CD14-positive monocyte (primary cell): ENCODE measurements around the gene RIMBP2. TPM values are rescaled to one million over a fixed set of nuclear protein-coding genes. Genes with fewer than 3 reads are reported as not detected.

Experiments used
- DNase-seq, 3 donors: peaks; one replicate each; pipeline ENCODE4 v3.0.0-alpha.2; 2011 to 2022
- H2AFZ ChIP-seq: 2 replicates; pipeline ENCODE4 v1.6.0; 2012; ENCODE audit warnings: mild to moderate bottlenecking, low read depth, low read length, inconsistent platforms; ENCODE audit not compliant: insufficient read depth, poor library complexity, severe bottlenecking
- H3K27ac ChIP-seq, 2 donors: 1 replicate in 1 of 2; 2 replicates in 1 of 2; pipeline ENCODE4 v1.5.1; 2012 to 2013; ENCODE audit warnings: low read length in 2 of 2, control low read depth in 1 of 2, inconsistent platforms in 1 of 2, low read depth in 1 of 2, mild to moderate bottlenecking in 1 of 2
- H3K27me3 ChIP-seq, 2 donors: one replicate each; pipeline versions ENCODE4 v1.6.0 to v1.6.1; 2011 to 2013; ENCODE audit warnings: low read length in 2 of 2; ENCODE audit not compliant: control insufficient read depth in 2 of 2, insufficient read depth in 2 of 2
- H3K36me3 ChIP-seq, 2 donors: replicated peaks in 1 of 2; 1 replicate in 1 of 2; 2 replicates in 1 of 2; pipeline versions ENCODE4 v1.5.1 to v1.6.1; 2012 to 2013; ENCODE audit warnings: low read length in 2 of 2, control low read depth in 1 of 2, inconsistent platforms in 1 of 2, mild to moderate bottlenecking in 1 of 2; ENCODE audit not compliant: insufficient read depth in 2 of 2, control insufficient read depth in 1 of 2
- H3K4me1 ChIP-seq, 2 donors: 1 replicate in 1 of 2; 2 replicates in 1 of 2; pipeline versions ENCODE4 v1.5.1 to v1.6.1; 2012 to 2013; ENCODE audit warnings: low read length in 2 of 2, control low read depth in 1 of 2, inconsistent platforms in 1 of 2, mild to moderate bottlenecking in 1 of 2, moderate library complexity in 1 of 2; ENCODE audit not compliant: insufficient read depth in 2 of 2, control insufficient read depth in 1 of 2
- H3K4me2 ChIP-seq: replicated peaks from 2 replicates; pipeline ENCODE3; 2012; ENCODE audit warnings: low read length, moderate library complexity, mild to moderate bottlenecking; ENCODE audit not compliant: poor library complexity, severe bottlenecking; ENCODE audit errors: extremely low read depth
- H3K4me3 ChIP-seq, 3 experiments: fragments of 200-600 bp in 1 of 3; sonication (generic) in 1 of 3; replicated peaks in 1 of 3; 1 replicate in 2 of 3; 2 replicates in 1 of 3; pipeline ENCODE4 v1.5.1; 2011 to 2013; ENCODE audit warnings: low read length in 3 of 3, mild to moderate bottlenecking in 3 of 3, control low read depth in 2 of 3, low read depth in 2 of 3, inconsistent platforms in 1 of 3, moderate library complexity in 1 of 3
- H3K79me2 ChIP-seq: 2 replicates; pipeline ENCODE4 v1.6.0; 2012; ENCODE audit warnings: mild to moderate bottlenecking, control low read depth, inconsistent platforms, low read length, moderate library complexity; ENCODE audit not compliant: insufficient read depth
- H3K9ac ChIP-seq: 2 replicates; pipeline ENCODE4 v1.6.0; 2017; ENCODE audit warnings: low read length, mild to moderate bottlenecking; ENCODE audit not compliant: insufficient read depth, poor library complexity, severe bottlenecking
- H3K9me3 ChIP-seq, 2 donors: replicated peaks in 1 of 2; 1 replicate in 1 of 2; 2 replicates in 1 of 2; pipeline versions ENCODE4 v1.5.1 to v1.6.1; 2012 to 2013; ENCODE audit warnings: low read length in 2 of 2, control low read depth in 1 of 2; ENCODE audit not compliant: control insufficient read depth in 1 of 2, insufficient read depth in 1 of 2
- H4K20me1 ChIP-seq: 2 replicates; pipeline ENCODE4 v1.6.0; 2012; ENCODE audit warnings: mild to moderate bottlenecking, low read length, control low read depth, moderate library complexity; ENCODE audit not compliant: insufficient read depth
- H3K27ac Mint-ChIP-seq, 7 donors: one replicate each; pipeline ENCODE4 v1.8.0; 2020; ENCODE audit warnings: mild to moderate bottlenecking in 7 of 7, mixed read lengths in 7 of 7, moderate library complexity in 6 of 7, inconsistent platforms in 2 of 7
- H3K27me3 Mint-ChIP-seq, 3 donors: one replicate each; pipeline ENCODE4 v1.8.0; 2021 to 2022; ENCODE audit warnings: low read depth in 3 of 3, mild to moderate bottlenecking in 3 of 3, mixed read lengths in 3 of 3, moderate library complexity in 3 of 3, inconsistent platforms in 1 of 3
- H3K36me3 Mint-ChIP-seq, 2 donors: one replicate each; pipeline ENCODE4 v1.8.0; 2020; ENCODE audit warnings: mixed read lengths in 2 of 2, inconsistent platforms in 1 of 2, mild to moderate bottlenecking in 1 of 2
- H3K4me1 Mint-ChIP-seq: one replicate; pipeline ENCODE4 v1.8.0; 2020; ENCODE audit warnings: mild to moderate bottlenecking, mixed read lengths
- H3K4me3 Mint-ChIP-seq, 2 donors: one replicate each; pipeline ENCODE4 v1.8.0; 2020; ENCODE audit warnings: mild to moderate bottlenecking in 2 of 2, mixed read lengths in 2 of 2, moderate library complexity in 1 of 2
- H3K9me3 Mint-ChIP-seq, 7 donors: one replicate each; pipeline ENCODE4 v1.8.0; 2020 to 2022; ENCODE audit warnings: mixed read lengths in 7 of 7, mild to moderate bottlenecking in 6 of 7, moderate library complexity in 6 of 7, inconsistent platforms in 2 of 7
- CTCF ChIP-seq: fragments of 200-600 bp; IDR thresholded peaks from one replicate; pipeline ENCODE4 v1.8.0; 2022; ENCODE audit warnings: antibody characterized with exemption, mild to moderate bottlenecking
- WGBS: methylation state at CpG from one replicate; pipeline ENCODE4 v1.1.5; 2013; ENCODE audit warnings: missing lambda C conversion rate; ENCODE audit not compliant: insufficient coverage; 5-methylcytosine and 5-hydroxymethylcytosine counted together
- intact Hi-C, 2 donors: fragments of 100-400 bp; cut with micrococcal nuclease; formaldehyde crosslinking; loops; one replicate each; pipeline versions ENCODE4 v1.15.0 to v1.15.1; 2023
- polyA plus RNA-seq, 3 donors: library from polyadenylated mRNA; depleted of rRNA in 1 of 3; unstranded in 2 of 3; stranded (reverse) in 1 of 3; fragments of 300-500 nt in 2 of 3; fragments of >200 nt in 1 of 3; fragmentation: Illumina TruSeq in 2 of 3; gene quantifications; 1 replicate in 2 of 3; 2 replicates in 1 of 3; pipeline ENCODE4 v1.2.3, GENCODE V29; 2012 to 2021

RIMBP2 gene
- polyA plus RNA-seq, 3 donors, result not detected

- Histone ChIP-seq H4K20me1 (no peaks in the 10 kb centered on the region), H3K9ac (no peak overlapping the region), H3K79me2 (no peaks in the 10 kb centered on the region), H3K9me3 (no peaks in the 10 kb centered on the region), H2AFZ (no peak overlapping the region), H3K4me1 (no peaks in the 10 kb centered on the region), H3K4me3 (no peak overlapping the region), H3K27me3 (no peaks in the 10 kb centered on the region), H3K27ac (no peak overlapping the region), H3K4me2 (no peak overlapping the region), H3K36me3 (no peaks in the 10 kb centered on the region)
- Mint-ChIP-seq H3K4me3 (no peak overlapping the region), H3K36me3 (no peaks in the 10 kb centered on the region), H3K4me1 (no peaks in the 10 kb centered on the region), H3K27ac (no peak overlapping the region), H3K27me3 (peaks cover 2 to 3% (median 3%) of the 10 kb centered on the region in 3 donors), H3K9me3 (peaks cover 0 to 4% (median 0%) of the 10 kb centered on the region in 7 donors)
- WGBS, result 63% methylated on average over 5 of the region's 12 CpGs
- no peak for DNase-seq
- TF ChIP-seq CTCF, result no peak
- intact Hi-C loops, result no loop called here
Observed at GRCh38 chr12:130644146-130644545, 72.0 kb downstream of the RIMBP2 start.

- H3K4me3 ChIP-seq, result no peak overlapping the region
- H2AFZ ChIP-seq, result no peak overlapping the region
- H3K27me3 Mint-ChIP-seq, result peaks cover 2 to 5% (median 3%) of the 10 kb centered on the region in 3 donors
- whole genome bisulfite sequencing, result 96% methylated on average over 15 of the region's 15 CpGs
- H3K4me1 ChIP-seq, result no peaks in the 10 kb centered on the region
- H3K9me3 ChIP-seq, result no peaks in the 10 kb centered on the region
- no peak overlapping the region for H3K4me2 ChIP-seq
- no peak overlapping the region for H3K9ac ChIP-seq
- no peak for TF ChIP-seq CTCF
- intact Hi-C loops, result no loop called here
- no peaks in the 10 kb centered on the region for H4K20me1 ChIP-seq
- H3K27me3 ChIP-seq, result no peaks in the 10 kb centered on the region
- no peaks in the 10 kb centered on the region for H3K36me3 ChIP-seq
- no peak overlapping the region for H3K27ac Mint-ChIP-seq
- H3K79me2 ChIP-seq, result no peaks in the 10 kb centered on the region
- H3K27ac ChIP-seq, result no peak overlapping the region
- no peak for DNase-seq
- no peaks in the 10 kb centered on the region for H3K4me1 Mint-ChIP-seq
- H3K4me3 Mint-ChIP-seq, result no peak overlapping the region
- peaks cover 0 to 4% (median 0%) of the 10 kb centered on the region in 7 donors for H3K9me3 Mint-ChIP-seq
- no peaks in the 10 kb centered on the region for H3K36me3 Mint-ChIP-seq
Observed at GRCh38 chr12:130642856-130643255, 73.2 kb downstream of the RIMBP2 start.
